MM.1S (cell line): ENCODE measurements around the gene MT1F.

ENCODE experiments used
- EZH2 ChIP-seq: fragments of 300-600 bp; sonication (generic); optimal IDR thresholded peaks from 2 replicates; pipeline ENCODE3; 2017; ENCODE audit warnings: low read depth, mild to moderate bottlenecking, antibody characterized with exemption, low read length, mixed read lengths
- EZH2phosphoT487 ChIP-seq: fragments of 300-600 bp; sonication (generic); IDR thresholded peaks from 2 replicates; pipeline ENCODE4 v1.6.1; 2018; ENCODE audit warnings: antibody characterized with exemption, low read length
- TF ChIP-seq, protein P1 (sequence below): fragments of 300-600 bp; sonication (generic); IDR thresholded peaks from 2 replicates; pipeline ENCODE4 v1.5.1; 2016; ENCODE audit warnings: antibody characterized with exemption, low read length, mixed read lengths

DNA sequence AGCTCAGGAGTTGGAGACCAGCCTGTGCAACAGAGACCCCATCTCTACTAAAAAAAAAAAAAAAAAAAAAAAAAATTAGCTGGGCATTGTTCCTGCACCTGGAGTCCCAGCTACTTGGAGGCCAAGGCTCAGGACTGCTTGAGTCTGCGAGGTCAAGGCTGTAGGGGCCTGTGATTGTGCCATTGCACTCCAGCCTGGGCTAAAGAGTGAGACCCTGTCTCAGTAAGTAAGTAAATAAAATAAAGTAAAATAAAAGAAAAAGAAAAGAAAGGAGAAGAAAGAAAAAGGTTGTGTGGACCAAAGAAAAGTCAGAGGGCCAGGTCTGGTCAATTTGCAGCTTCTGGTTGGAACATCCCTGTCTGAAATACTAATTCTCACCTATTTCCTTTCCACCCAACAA is 42.9 kb downstream of the MT1F start:
- TF ChIP-seq, protein P1, sequence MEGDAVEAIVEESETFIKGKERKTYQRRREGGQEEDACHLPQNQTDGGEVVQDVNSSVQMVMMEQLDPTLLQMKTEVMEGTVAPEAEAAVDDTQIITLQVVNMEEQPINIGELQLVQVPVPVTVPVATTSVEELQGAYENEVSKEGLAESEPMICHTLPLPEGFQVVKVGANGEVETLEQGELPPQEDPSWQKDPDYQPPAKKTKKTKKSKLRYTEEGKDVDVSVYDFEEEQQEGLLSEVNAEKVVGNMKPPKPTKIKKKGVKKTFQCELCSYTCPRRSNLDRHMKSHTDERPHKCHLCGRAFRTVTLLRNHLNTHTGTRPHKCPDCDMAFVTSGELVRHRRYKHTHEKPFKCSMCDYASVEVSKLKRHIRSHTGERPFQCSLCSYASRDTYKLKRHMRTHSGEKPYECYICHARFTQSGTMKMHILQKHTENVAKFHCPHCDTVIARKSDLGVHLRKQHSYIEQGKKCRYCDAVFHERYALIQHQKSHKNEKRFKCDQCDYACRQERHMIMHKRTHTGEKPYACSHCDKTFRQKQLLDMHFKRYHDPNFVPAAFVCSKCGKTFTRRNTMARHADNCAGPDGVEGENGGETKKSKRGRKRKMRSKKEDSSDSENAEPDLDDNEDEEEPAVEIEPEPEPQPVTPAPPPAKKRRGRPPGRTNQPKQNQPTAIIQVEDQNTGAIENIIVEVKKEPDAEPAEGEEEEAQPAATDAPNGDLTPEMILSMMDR, result no peak
- no peak for TF ChIP-seq EZH2phosphoT487
- TF ChIP-seq EZH2, result no peak
